AG10803 (cell line): ENCODE measurements around the gene HEXIM1.

Experiments used
- DNase-seq: peaks from one replicate; pipeline ENCODE4 v3.0.0; 2010; ENCODE audit warnings: low read depth
- H3K4me3 ChIP-seq: 2 replicates; pipeline ENCODE4 v1.5.1; 2011; ENCODE audit warnings: mild to moderate bottlenecking, low read length, control low read depth
- TF ChIP-seq, protein P1 (sequence below): conservative IDR thresholded peaks from 2 replicates; pipeline ENCODE4 v1.5.1; 2011; ENCODE audit warnings: mild to moderate bottlenecking, low read length, control low read depth, inconsistent platforms

The HEXIM1 gene

DNA sequence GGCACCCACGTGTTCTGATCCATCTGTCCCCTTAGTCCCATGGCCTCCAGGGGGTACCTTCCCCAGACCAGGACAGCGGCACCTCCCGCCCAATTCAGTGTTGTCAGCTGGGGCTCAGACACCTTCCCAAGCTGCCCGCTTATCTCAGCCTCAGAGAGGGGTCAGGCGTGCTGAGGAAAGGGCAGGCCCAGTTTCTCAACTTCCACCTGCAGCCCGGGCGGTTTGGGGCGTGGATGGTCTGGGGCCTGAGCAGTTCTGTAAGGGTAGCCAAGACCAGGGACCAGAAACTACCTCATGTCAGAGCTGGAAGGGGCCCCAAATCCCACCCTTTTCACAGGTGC is 21.1 kb upstream of the HEXIM1 start:
- no peak for DNase-seq

DNA sequence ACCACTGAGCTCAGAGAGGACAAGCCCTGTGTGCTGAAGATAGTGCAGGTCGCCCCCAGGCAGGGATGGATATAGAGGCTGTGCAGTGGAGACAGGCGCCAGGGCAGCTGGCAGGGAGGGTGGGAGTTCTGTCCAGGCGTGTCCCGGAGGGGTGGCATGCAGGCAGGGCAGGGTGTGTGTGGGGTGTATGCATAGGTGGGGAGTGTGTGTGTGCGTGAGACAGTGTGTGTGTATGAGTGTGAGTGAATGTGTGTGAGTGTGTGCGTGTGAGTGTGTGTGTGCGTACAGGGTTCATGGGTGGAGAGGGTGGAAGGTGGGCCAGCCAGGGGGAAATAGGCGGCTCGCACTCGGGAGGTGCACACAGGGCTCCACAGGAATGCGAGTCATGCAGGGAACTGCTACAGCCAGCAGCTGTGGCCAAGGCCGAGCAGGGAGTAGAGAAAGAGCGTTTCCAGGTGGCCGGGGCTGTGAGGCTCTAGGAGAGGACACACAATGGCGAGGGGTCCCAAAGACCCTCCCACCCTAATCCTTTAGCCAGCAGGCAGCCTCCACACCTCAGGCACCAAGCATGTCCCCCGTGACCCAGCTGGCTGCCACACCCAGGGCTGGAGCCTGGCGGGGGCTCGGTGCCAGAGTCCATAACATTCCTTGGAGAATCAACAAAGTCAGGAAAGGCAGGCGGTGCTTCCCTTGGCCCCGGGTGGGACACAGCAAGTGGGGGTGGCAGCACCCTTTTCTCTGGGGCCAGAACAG is 20.6 kb upstream of the HEXIM1 start:
- DNase-seq: peak; percentile 60
- no peak overlapping the region for H3K4me3 ChIP-seq
- TF ChIP-seq, protein P1, sequence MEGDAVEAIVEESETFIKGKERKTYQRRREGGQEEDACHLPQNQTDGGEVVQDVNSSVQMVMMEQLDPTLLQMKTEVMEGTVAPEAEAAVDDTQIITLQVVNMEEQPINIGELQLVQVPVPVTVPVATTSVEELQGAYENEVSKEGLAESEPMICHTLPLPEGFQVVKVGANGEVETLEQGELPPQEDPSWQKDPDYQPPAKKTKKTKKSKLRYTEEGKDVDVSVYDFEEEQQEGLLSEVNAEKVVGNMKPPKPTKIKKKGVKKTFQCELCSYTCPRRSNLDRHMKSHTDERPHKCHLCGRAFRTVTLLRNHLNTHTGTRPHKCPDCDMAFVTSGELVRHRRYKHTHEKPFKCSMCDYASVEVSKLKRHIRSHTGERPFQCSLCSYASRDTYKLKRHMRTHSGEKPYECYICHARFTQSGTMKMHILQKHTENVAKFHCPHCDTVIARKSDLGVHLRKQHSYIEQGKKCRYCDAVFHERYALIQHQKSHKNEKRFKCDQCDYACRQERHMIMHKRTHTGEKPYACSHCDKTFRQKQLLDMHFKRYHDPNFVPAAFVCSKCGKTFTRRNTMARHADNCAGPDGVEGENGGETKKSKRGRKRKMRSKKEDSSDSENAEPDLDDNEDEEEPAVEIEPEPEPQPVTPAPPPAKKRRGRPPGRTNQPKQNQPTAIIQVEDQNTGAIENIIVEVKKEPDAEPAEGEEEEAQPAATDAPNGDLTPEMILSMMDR: no peak

More for the DNA sequence above, 21.1 kb upstream of the HEXIM1 start:
- TF ChIP-seq, protein P1: no peak
- no peak overlapping the region for H3K4me3 ChIP-seq

GRCh38 chr17:45128331-45128730 is 19.9 kb upstream of the HEXIM1 start:
- TF ChIP-seq, protein P1: no peak
- H3K4me3 ChIP-seq: no peak overlapping the region
- DNase-seq: no peak

DNA sequence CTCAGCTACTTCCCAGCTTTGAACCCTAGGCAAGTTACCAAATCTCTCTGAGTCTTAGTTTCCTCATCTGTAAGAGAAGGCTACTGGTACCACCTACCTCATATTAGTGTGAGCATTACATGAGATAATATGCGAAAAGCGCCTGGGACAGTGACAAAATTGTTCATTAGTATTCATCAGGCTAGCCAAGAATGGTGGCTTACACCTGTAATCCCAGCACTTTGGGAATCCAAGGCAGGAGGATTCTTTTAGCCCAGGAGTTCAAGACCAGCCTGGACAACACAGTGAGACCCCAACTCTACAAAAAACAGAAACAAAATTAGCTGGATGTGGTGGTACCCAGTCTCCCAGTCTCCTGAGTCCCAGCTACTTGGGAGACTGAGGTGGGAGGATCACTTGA is 19.3 kb upstream of the HEXIM1 start:
- DNase-seq: no peak
- H3K4me3 ChIP-seq: no peak overlapping the region
- TF ChIP-seq, protein P1: no peak

- TF ChIP-seq, protein P1: no peak
- H3K4me3 ChIP-seq: no peak overlapping the region
- DNase-seq: peak; percentile 80
Measured at GRCh38 chr17:45129426-45129939, 18.8 kb upstream of the HEXIM1 start.

GRCh38 chr17:45129940-45130680 is 18.2 kb upstream of the HEXIM1 start:
- H3K4me3 ChIP-seq: peak overlapping the region; percentile 86
- no peak for DNase-seq
- TF ChIP-seq, protein P1: no peak
